HG03196 (cell line): ENCODE results near the gene SNX2.
"Not testable (repeated sequence)": the region's sequence is repeated elsewhere in the genome, so short reads cannot be mapped to it uniquely, and the experiment has no call there.

Source experiments
- ATAC-seq: cut with Tn5 transposase; IDR thresholded peaks from one replicate; pipeline ENCODE4 v1.9.1; 2021; ENCODE audit not compliant: unreplicated experiment

Gene SNX2

GRCh38 chr5:122774861-122775549 is at the start of gene SNX2:
SNX2 (plus strand) TSS chr5:122775080; CDS start chr5:122775104, 24 bp downstream.
- ATAC-seq: peak; percentile 91

- ATAC-seq: no peak
These were observed 47.8 kb upstream of the SNX2 start for GRCh38 chr5:122727112-122727541.

- ATAC-seq: no peak
These were observed 44.8 kb upstream of the SNX2 start for GRCh38 chr5:122730037-122730436.

- ATAC-seq: no peak
These were observed 44.4 kb upstream of the SNX2 start for GRCh38 chr5:122730456-122730855.

- ATAC-seq: peak; percentile 82
These were observed 38.6 kb upstream of the SNX2 start for GRCh38 chr5:122736086-122736845.

- no peak for ATAC-seq
These were observed 36.8 kb upstream of the SNX2 start for GRCh38 chr5:122738088-122738487.

- no peak for ATAC-seq
These were observed 33.2 kb upstream of the SNX2 start for GRCh38 chr5:122741681-122742080.

- ATAC-seq: no peak
These were observed 31.6 kb upstream of the SNX2 start for GRCh38 chr5:122743261-122743660.

GRCh38 chr5:122745597-122745996 is 29.3 kb upstream of the SNX2 start:
- ATAC-seq: no peak

GRCh38 chr5:122749886-122750285 is 25.0 kb upstream of the SNX2 start:
- no peak for ATAC-seq

GRCh38 chr5:122751293-122751782 is 23.5 kb upstream of the SNX2 start:
- ATAC-seq: peak; percentile 45

- no peak for ATAC-seq
These were observed 21.4 kb upstream of the SNX2 start for GRCh38 chr5:122753500-122753899.

GRCh38 chr5:122755783-122756182 is 19.1 kb upstream of the SNX2 start:
- no peak for ATAC-seq

- peak; percentile 80 for ATAC-seq
These were observed 18.5 kb upstream of the SNX2 start for GRCh38 chr5:122756264-122756911.

GRCh38 chr5:122757285-122757684 is 17.6 kb upstream of the SNX2 start:
- ATAC-seq: peak; percentile 47

GRCh38 chr5:122759241-122760070 is 15.4 kb upstream of the SNX2 start:
- ATAC-seq: no peak

GRCh38 chr5:122760236-122760635 is 14.6 kb upstream of the SNX2 start:
- ATAC-seq: no peak

GRCh38 chr5:122761115-122761514 is 13.8 kb upstream of the SNX2 start:
- ATAC-seq: no peak

GRCh38 chr5:122761896-122762295 is 13.0 kb upstream of the SNX2 start:
- ATAC-seq: not testable (repeated sequence)

- no peak for ATAC-seq
These were observed 8.8 kb upstream of the SNX2 start for GRCh38 chr5:122766130-122766529.

GRCh38 chr5:122770477-122770876 is 4.4 kb upstream of the SNX2 start:
- no peak for ATAC-seq
